Measurements from ENCODE around the gene S100A11.
"Not testable (repeated sequence)": the region's sequence is repeated elsewhere in the genome, so short reads cannot be mapped to it uniquely, and the experiment has no call there.

S100A11 gene

GRCh38 chr1:152036267-152037216 lies at the start of gene S100A11:
S100A11 (minus strand) TSS chr1:152037004; CDS start chr1:152036915, 89 bp downstream.
- peak; percentile 86 for DNase-seq (ENCODE audit: low spot score)

- no peak for DNase-seq (ENCODE audit: low spot score)
Measured at GRCh38 chr1:152084853-152085252, 48.0 kb upstream of the S100A11 start.

GRCh38 chr1:152081026-152081425 lies 44.2 kb upstream of the S100A11 start:
- not testable (repeated sequence) for DNase-seq (ENCODE audit: low spot score)

- DNase-seq (ENCODE audit: low spot score): not testable (repeated sequence)
Measured at GRCh38 chr1:152080494-152080893, 43.7 kb upstream of the S100A11 start.

GRCh38 chr1:152078831-152079441 lies 42.1 kb upstream of the S100A11 start:
- DNase-seq (ENCODE audit: low spot score): no peak

- no peak for DNase-seq (ENCODE audit: low spot score)
Measured at GRCh38 chr1:152072311-152072710, 35.5 kb upstream of the S100A11 start.

- no peak for DNase-seq (ENCODE audit: low spot score)
Measured at GRCh38 chr1:152071123-152071522, 34.3 kb upstream of the S100A11 start.

GRCh38 chr1:152067929-152068328 lies 31.1 kb upstream of the S100A11 start:
- DNase-seq (ENCODE audit: low spot score): no peak

- no peak for DNase-seq (ENCODE audit: low spot score)
Measured at GRCh38 chr1:152067150-152067549, 30.3 kb upstream of the S100A11 start.

- no peak for DNase-seq (ENCODE audit: low spot score)
Measured at GRCh38 chr1:152061952-152062351, 25.1 kb upstream of the S100A11 start.

- DNase-seq (ENCODE audit: low spot score): no peak
Measured at GRCh38 chr1:152053375-152053774, 16.6 kb upstream of the S100A11 start.

- DNase-seq (ENCODE audit: low spot score): peak; percentile 73
Measured at GRCh38 chr1:152052606-152053005, 15.8 kb upstream of the S100A11 start.

GRCh38 chr1:152050886-152051675 lies 14.3 kb upstream of the S100A11 start:
- DNase-seq (ENCODE audit: low spot score): no peak

- no peak for DNase-seq (ENCODE audit: low spot score)
Measured at GRCh38 chr1:152049291-152050083, 12.7 kb upstream of the S100A11 start.

- DNase-seq (ENCODE audit: low spot score): peak; percentile 96
Measured at GRCh38 chr1:152048416-152049009, 11.7 kb upstream of the S100A11 start.

- peak; percentile 100 for DNase-seq (ENCODE audit: low spot score)
Measured at GRCh38 chr1:152047730-152048415, 11.1 kb upstream of the S100A11 start.

- DNase-seq (ENCODE audit: low spot score): peak; percentile 84
Measured at GRCh38 chr1:152047413-152047729, 10.6 kb upstream of the S100A11 start.

GRCh38 chr1:152044386-152044785 lies 7.6 kb upstream of the S100A11 start:
- DNase-seq (ENCODE audit: low spot score): no peak

- no peak for DNase-seq (ENCODE audit: low spot score)
Measured at GRCh38 chr1:152043870-152044269, 7.1 kb upstream of the S100A11 start.

- no peak for DNase-seq (ENCODE audit: low spot score)
Measured at GRCh38 chr1:152042030-152042429, 5.2 kb upstream of the S100A11 start.

- DNase-seq (ENCODE audit: low spot score): no peak
Measured at GRCh38 chr1:152039886-152040285, 3.1 kb upstream of the S100A11 start.
